Measurements from ENCODE around the gene ARL15.

The ARL15 gene

GRCh38 chr5:54234304-54234933 lies 76.0 kb downstream of the ARL15 start:
- no peaks in the 10 kb centered on the region for H3K27me3 ChIP-seq (ENCODE audit: low read depth, low read length)
- H3K9ac ChIP-seq (ENCODE audit: low read length), result no peak overlapping the region
- H3K9me3 ChIP-seq (ENCODE audit: insufficient read depth, low read length), result no peaks in the 10 kb centered on the region
- peak overlapping the region; percentile 35 for H3K4me3 ChIP-seq (ENCODE audit: low read length)
- TF ChIP-seq EZH2phosphoT487 (IDR thresholded peaks at IDR 0.05; ENCODE audit: low read depth) (no peak), CTCF (IDR thresholded peaks at IDR 0.05; ENCODE audit: low read depth, low read length) (peak; percentile 53)
- H3K4me2 ChIP-seq (ENCODE audit: low read length), result peak overlapping the region; percentile 45
- H3K36me3 ChIP-seq (replicated peaks; ENCODE audit: low read depth, low read length), result no peaks in the 10 kb centered on the region
- peaks cover 4% of the 10 kb centered on the region; the same call in 1 of the 2 replicates for H3K4me1 ChIP-seq (ENCODE audit: low read length)
- no peak overlapping the region for H3K27ac ChIP-seq (ENCODE audit: low read length)
- H2AFZ ChIP-seq (ENCODE audit: low read depth, low read length), result no peak overlapping the region
- H4K20me1 ChIP-seq (ENCODE audit: insufficient read depth, low read length), result no peaks in the 10 kb centered on the region
- no peaks in the 10 kb centered on the region for H3K79me2 ChIP-seq (ENCODE audit: low read length)

- Histone ChIP-seq H3K79me2 (ENCODE audit: low read length) (no peaks in the 10 kb centered on the region), H3K9me3 (ENCODE audit: insufficient read depth, low read length) (no peaks in the 10 kb centered on the region), H3K4me2 (ENCODE audit: low read length) (no peak overlapping the region), H4K20me1 (ENCODE audit: insufficient read depth, low read length) (no peaks in the 10 kb centered on the region), H3K4me3 (ENCODE audit: low read length) (no peak overlapping the region), H3K9ac (ENCODE audit: low read length) (no peak overlapping the region), H2AFZ (ENCODE audit: low read depth, low read length) (no peak overlapping the region), H3K36me3 (replicated peaks; ENCODE audit: low read depth, low read length) (no peaks in the 10 kb centered on the region), H3K27ac (ENCODE audit: low read length) (no peak overlapping the region), H3K27me3 (ENCODE audit: low read depth, low read length) (no peaks in the 10 kb centered on the region), H3K4me1 (ENCODE audit: low read length) (peaks cover 4% of the 10 kb centered on the region; the same call in 1 of the 2 replicates)
- TF ChIP-seq CTCF (IDR thresholded peaks at IDR 0.05; ENCODE audit: low read depth, low read length) (no peak), EZH2phosphoT487 (IDR thresholded peaks at IDR 0.05; ENCODE audit: low read depth) (no peak)
Measured at GRCh38 chr5:54230936-54231685, 79.3 kb downstream of the ARL15 start.

GRCh38 chr5:54229041-54229780 lies 81.2 kb downstream of the ARL15 start:
- Histone ChIP-seq H3K27me3 (ENCODE audit: low read depth, low read length) (no peaks in the 10 kb centered on the region), H3K4me3 (ENCODE audit: low read length) (no peak overlapping the region), H3K9ac (ENCODE audit: low read length) (no peak overlapping the region), H2AFZ (ENCODE audit: low read depth, low read length) (no peak overlapping the region), H3K4me1 (ENCODE audit: low read length) (peaks cover 4% of the 10 kb centered on the region; the same call in 1 of the 2 replicates), H3K4me2 (ENCODE audit: low read length) (peak overlapping the region; percentile 36), H3K79me2 (ENCODE audit: low read length) (no peaks in the 10 kb centered on the region), H4K20me1 (ENCODE audit: insufficient read depth, low read length) (no peaks in the 10 kb centered on the region), H3K27ac (ENCODE audit: low read length) (no peak overlapping the region), H3K9me3 (ENCODE audit: insufficient read depth, low read length) (no peaks in the 10 kb centered on the region), H3K36me3 (replicated peaks; ENCODE audit: low read depth, low read length) (no peaks in the 10 kb centered on the region)
- no peak for TF ChIP-seq EZH2phosphoT487 (IDR thresholded peaks at IDR 0.05; ENCODE audit: low read depth)
- peak; percentile 80 for TF ChIP-seq CTCF (IDR thresholded peaks at IDR 0.05; ENCODE audit: low read depth, low read length)

- no peak overlapping the region for H3K4me2 ChIP-seq (ENCODE audit: low read length)
- no peak overlapping the region for H3K27ac ChIP-seq (ENCODE audit: low read length)
- no peak overlapping the region for H2AFZ ChIP-seq (ENCODE audit: low read depth, low read length)
- H3K9ac ChIP-seq (ENCODE audit: low read length), result no peak overlapping the region
- peaks cover 4% of the 10 kb centered on the region; the same call in 1 of the 2 replicates for H3K4me1 ChIP-seq (ENCODE audit: low read length)
- H4K20me1 ChIP-seq (ENCODE audit: insufficient read depth, low read length), result no peaks in the 10 kb centered on the region
- no peak overlapping the region for H3K4me3 ChIP-seq (ENCODE audit: low read length)
- H3K27me3 ChIP-seq (ENCODE audit: low read depth, low read length), result no peaks in the 10 kb centered on the region
- H3K9me3 ChIP-seq (ENCODE audit: insufficient read depth, low read length), result no peaks in the 10 kb centered on the region
- no peaks in the 10 kb centered on the region for H3K36me3 ChIP-seq (replicated peaks; ENCODE audit: low read depth, low read length)
- no peak for TF ChIP-seq CTCF (IDR thresholded peaks at IDR 0.05; ENCODE audit: low read depth, low read length)
- TF ChIP-seq EZH2phosphoT487 (IDR thresholded peaks at IDR 0.05; ENCODE audit: low read depth), result no peak
- no peaks in the 10 kb centered on the region for H3K79me2 ChIP-seq (ENCODE audit: low read length)
Measured at GRCh38 chr5:54227759-54228158, 82.6 kb downstream of the ARL15 start.

All from OCI-LY3 (cell line).